ENCODE measurements around the gene FOXQ1.
"Not testable (repeated sequence)": the region's sequence is repeated elsewhere in the genome, so short reads cannot be mapped to it uniquely, and the experiment has no call there.

The FOXQ1 gene

GRCh38 chr6:1355068-1355467 lies 43.2 kb downstream of the FOXQ1 start:
- not testable (repeated sequence) for DNase-seq (ENCODE audit: low read depth in 2 of 3, low spot score in 1 of 3)

- not testable (repeated sequence) for DNase-seq (ENCODE audit: low read depth in 2 of 3, low spot score in 1 of 3)
Measured at GRCh38 chr6:1361717-1362116, 49.8 kb downstream of the FOXQ1 start.

GRCh38 chr6:1362643-1363042 lies 50.7 kb downstream of the FOXQ1 start:
- DNase-seq (ENCODE audit: low read depth in 2 of 3, low spot score in 1 of 3): no peak

- DNase-seq (ENCODE audit: low read depth in 2 of 3, low spot score in 1 of 3): no peak
Measured at GRCh38 chr6:1363298-1363697, 51.4 kb downstream of the FOXQ1 start.

GRCh38 chr6:1363729-1364572 lies 52.1 kb downstream of the FOXQ1 start:
- DNase-seq (ENCODE audit: low read depth in 2 of 3, low spot score in 1 of 3): no peak

All from stimulated activated CD4-positive, alpha-beta T cell treated with anti-CD3 and anti-CD28 coated beads, Interleukin-12 subunit alpha, Interleukin-12 subunit beta, amount 100 ng/mL, for 48 hours (primary cell).